T-helper 1 cell (primary cell): ENCODE measurements around the gene KCNQ4.

Source experiments
- DNase-seq, 5 donors: peaks; one replicate each; pipeline ENCODE4 v3.0.0-alpha.2; 2012 to 2020
- total RNA-seq, 4 donors: gene quantifications; one replicate each; lab custom pipeline; 2026; lab: John Stamatoyannopoulos, UW

KCNQ4 gene
- total RNA-seq = 0 to 0.77 (median 0.54) reads per million in 4 donors

DNA sequence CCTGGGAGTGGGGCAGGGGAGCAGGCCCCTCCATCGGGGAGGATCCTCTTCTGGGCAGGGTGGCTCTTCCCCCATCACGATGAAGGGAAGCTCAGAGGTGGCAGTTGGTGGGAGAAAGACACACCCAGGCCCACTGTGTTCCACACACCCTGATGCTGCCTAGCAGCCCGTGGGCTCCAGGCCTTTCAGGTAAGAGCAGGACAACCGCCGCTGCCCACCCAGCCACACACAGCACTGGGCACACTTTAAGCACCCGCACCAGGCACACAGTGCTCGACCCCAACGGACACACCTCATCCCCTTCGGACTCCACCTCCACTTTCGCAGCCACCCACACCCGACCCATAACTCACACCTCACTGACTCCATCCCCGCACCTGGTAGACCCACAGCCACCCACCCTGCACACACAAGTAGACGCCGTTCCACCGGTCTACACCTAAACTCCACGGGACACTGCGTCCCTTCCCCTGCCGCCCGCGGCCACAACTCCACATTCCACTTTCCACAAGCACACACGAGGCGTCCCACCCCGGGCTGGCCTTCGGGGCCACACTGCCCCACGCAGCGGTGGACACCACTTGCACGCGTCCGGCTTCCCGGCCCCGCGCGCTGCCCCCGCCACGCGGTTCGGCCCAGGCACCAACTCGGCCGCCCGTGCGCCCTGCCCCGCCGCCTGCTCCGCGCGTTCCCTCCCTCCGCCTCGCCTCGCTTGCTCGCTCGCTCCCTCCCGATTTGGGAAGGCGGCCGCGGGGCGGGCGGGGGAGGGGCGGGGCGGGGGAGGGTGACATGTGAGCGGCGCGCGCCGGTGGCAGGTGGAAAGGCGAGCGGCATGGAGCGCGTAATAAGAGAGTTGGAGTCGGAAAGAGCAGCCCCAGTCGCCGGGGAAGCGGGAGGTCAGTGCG lies at the start of gene KCNQ4:
TSS of gene KCNQ4 (plus strand) at position 787 of the 905 bp plus-strand sequence. CDS start 307 bp downstream, outside the sequence.
- DNase-seq = no peak

DNA sequence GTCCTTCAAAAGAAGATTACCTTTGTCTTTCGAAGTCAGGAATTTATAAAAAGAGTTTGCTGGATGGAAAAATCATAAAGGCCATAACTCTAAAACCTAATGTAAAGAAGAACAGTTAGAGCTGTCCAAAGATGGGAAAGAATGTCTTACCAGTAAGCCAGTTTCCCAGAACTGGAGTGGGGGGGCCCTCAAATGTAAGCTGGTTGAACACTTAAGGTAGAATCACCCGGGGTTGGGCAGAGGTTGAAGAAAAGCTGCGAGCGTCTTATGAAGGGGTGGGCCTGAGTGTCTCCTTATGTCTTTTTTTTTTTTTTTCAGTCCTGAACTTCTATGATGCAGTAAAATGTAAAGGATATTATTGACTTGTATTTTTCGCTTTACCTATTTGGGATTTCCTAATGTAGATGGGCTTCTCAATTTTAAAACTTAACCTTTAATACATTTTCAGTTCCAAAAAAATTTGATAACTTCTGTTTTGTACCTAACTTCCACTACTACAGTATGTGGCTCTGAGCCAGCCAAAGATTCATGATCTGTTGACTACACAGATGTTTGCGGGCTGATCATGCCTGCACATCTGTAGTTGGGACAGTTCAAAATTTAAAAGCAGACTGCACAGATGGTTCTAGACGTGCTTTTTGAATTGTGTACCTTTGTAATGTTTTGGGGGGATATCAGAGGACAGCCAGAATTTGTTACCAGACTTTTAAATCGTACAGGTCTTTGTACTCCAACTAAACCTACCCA lies 48.5 kb upstream of the KCNQ4 start:
- DNase-seq = no peak

DNA sequence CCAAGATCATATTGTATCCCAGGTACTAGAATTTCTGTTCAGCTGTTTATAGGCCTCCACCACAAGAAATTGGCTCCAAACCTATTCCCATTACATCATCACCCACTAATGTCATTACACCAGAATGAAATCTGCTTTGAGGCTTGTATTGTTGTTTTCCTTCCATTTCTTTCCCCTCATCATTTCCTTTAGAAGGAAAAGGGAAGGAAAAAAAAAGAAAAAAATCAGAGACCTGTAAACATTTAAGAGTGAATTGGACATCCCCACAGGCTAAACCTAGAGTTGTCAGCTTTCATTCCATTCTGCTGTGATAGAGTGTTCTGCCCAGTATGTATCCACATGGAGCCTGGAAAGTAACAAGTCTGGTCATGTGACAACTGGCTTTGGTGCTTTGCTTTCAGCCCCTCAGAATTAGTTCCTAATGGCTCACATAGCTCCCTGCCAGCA lies 47.5 kb upstream of the KCNQ4 start:
- DNase-seq = no peak

DNA sequence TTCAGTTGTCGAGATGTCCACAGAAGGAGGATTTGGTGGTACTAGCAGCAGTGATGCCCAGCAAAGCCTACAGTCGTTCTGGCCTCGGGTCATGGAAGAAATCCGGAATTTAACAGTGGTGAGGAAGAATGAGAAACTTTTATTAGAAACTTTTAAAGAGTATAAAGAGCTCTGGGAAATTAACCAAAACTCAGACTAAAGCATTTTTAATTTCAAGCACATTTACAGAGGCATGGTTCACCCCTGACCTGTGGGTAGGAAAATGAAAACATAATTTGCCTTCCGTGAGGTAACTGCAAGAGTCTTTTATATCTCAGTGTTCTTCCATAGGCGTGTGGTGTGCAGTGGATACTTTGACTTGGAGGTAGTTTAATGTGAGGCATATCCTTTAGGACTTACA lies 44.8 kb upstream of the KCNQ4 start:
- no peak for DNase-seq

DNA sequence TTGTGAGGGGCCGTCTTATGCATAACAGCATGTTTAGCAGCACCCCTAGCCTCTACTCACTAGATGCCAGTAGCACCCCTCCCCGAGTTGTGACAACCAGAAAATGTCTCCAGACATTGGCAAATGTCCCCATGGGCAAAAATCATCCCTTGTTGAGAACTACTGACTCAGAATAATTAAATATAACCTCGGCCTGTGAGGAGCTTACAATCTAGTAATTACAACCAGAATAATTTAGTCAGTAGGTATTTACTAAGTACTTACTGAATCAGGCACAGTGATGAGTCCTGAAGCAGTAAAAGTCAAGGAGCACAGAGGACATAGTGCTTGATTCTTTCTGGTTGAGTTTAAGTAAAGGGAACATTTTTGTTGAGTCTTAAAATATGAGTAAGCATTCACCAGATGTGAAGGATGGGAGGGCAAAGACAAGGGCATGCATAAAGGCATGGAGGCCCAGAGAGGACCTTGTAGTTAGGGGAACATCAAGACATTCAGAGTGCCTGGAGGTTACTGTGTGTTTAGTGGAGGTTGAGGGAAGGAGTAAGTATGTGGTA lies 44.1 kb upstream of the KCNQ4 start:
- DNase-seq = no peak

DNA sequence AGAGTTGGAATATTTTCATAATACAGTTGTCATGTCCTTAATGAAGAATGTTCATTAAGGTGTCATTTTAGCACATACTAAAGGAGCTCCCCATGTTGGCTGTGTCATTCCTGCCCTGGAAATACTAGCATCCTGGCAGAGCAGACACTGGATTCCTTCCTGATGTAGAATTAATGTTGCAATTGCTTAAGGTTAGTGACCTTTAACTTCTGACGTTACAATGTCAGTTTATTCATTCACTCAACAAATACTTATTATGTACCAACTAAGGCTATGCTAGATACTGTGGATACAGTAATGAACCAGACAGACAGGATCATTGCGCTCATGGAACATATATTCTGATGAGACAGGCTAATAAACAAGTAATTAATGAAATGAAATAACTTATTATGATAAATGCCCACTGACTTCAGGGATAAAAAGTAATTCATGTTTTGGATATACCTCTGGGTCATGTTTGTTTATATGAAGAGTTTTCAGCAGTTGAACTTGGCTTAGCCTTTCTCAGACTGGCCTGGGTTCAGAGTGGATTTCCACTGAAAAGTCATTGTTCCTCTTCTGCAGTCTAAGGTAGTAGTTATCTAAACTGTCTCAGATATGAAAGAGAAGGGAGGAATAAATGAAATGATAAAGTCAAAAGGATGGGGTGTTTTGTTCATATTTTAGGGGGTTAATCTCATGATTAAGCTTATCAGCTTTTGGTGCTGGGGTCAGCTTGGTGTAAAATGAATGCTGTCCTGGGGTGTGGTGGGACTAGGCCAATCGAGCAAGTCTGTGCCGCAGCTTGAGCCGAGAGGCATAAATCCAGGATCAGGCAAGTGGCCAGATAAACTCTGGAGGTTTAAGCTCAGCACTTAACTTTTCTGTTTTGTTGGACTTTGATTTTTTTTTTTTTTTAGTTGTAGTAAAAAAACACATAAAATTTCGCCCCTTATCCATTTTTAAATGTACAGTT lies 43.3 kb upstream of the KCNQ4 start:
- DNase-seq = no peak

DNA sequence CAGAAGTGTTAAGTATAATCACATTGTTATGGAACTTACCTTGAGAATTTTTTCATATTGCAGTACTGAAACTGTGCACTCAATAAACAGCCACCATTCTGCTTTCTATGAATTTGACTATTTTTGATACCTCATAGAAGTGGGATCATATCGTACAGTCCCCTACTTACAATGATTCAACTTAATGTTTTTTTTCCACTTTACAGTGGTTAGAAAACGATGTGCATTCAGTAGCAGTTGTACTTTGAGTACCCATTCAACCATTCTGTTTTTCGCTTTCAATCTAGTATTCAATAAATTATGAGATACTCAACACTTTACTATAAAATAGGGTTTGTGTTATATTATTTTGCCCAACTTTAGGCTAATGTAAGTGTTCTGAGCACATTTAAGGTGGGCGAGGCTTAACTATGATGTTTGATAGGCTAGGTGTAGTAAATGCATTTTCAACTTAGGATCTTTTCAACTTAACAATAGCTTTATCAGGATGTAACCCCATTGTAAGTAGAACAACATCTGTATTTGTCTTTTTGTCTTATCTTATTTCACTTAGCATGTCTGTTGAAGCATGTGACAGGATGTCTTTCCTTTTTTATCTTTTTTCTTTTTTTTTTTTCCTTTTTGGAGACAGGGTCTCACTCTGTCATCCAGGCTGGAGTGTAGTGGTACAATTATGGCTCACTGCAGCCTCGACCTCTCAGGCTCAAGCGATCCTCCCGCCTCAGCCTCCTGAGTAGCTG lies 42.4 kb upstream of the KCNQ4 start:
- no peak for DNase-seq

DNA sequence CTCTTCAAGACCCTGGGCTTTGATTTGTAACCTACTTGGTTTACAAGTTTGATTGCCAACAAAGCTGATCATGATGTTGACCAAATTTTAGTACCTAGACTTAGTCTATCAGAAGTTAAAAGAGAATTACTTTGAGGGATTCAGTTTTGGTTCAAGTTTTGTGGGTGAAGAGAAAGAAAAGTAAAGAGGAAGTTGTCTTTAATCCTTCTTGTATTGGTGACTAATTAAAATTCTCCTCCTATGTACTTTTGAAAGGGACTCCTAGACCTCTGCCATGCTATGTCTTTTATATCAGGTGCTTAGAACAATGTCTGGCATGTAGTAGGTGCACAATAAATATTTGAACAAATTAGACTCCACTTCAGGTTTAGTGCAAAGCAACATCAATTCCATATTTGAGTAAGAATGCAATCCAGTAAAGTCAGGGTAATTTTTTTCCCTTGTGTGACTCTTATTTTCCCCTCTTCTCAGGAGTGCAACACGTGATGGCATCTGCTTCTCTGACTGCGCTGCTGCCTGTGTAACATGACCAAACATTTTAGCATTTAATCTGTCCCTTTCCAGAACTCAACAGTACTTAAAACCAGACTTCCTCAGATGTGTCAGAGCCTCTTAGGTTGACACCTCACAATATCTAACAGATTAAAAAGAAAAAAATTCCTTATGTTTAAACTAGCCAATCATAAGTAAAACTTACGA lies 41.1 kb upstream of the KCNQ4 start:
- no peak for DNase-seq

DNA sequence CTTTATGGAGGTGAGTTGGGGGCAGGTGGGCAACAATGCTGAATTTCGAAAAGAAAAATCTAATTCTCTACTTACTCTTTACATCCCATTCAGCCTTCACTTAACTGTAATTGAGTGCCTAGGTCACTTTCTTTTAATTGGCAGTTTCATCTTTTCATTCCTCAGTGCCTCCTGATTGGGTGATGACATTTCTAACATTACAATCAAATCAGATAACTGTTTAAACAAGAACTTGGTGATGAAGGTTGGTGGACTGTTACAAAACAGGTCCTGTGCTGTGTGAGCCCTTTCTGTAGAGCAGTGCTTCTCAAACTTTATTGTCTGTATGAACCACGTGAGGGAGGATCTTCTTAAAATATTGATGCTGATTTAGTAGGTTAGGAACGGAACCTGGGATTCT lies 40.1 kb upstream of the KCNQ4 start:
- DNase-seq = no peak

DNA sequence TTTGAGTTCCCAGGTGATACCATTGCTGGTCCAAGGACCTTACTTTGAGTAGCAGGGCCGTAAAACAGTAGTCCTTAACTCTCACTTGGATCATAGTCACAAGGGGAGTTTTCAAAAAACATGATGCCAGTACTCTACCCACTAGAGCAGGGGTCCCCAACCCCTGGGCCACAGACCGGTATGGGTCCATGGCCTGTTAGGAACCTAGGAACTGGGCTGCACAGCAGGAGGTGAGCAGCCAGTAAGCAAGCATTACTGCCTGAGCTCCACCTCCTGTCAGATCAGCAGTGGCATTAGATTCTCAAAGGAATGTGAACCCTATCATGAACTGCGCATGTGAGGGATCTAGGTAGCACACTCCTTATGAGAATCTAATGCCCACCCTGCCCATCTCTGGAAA lies 39.7 kb upstream of the KCNQ4 start:
- DNase-seq = no peak

DNA sequence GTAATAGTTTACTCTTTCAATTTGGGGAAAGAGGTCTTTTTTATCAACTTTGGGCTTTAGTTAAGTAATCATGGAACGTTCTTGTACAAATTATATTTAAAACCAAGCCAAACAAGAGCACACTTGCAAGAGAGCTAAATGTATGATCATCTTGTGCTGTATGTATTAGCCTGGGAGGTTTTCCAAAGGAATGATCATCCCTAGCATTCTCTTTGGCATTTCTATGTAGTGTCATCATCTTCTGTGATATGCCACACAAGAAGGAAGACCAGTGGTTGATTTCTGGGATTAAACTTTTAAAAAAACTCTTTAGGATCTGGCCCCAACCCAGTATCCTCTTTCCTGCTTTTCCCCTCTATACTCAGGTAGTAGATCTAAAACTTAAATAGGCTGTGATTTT lies 38.4 kb upstream of the KCNQ4 start:
- no peak for DNase-seq

DNA sequence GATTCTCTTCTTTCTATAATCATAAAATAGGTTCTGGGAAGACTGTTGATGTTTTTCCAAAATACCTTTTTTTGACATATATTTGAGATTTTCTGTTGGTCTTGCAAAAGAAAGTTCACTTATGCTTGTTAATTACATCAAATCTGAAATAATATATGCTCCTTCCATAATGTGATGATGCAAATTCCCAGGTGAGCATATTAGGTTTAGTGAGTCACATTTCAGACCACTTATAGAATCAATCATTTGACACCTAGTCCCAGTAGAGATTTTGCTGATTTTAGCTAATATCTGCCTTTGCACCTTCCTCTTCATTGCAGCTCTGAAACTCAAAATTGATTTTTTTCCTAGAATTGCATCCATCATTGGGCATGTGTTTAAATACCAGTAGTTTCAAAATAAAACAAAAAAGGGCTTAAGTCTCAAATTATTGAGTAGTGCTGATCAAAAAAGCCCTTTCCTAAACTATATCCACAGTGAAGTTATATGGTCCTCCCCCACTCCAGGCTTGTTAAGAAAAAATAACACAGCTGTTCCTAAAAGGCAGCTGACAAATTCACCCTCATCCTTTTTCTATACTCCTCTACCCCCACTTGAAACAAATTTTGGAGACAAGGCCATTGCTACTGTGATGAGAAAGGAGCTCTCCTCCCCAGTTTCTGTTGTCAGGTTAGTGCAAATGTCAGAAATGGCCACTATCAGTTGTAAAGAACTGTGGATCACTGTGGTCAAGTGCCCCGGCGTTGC lies 37.1 kb upstream of the KCNQ4 start:
- DNase-seq = no peak

DNA sequence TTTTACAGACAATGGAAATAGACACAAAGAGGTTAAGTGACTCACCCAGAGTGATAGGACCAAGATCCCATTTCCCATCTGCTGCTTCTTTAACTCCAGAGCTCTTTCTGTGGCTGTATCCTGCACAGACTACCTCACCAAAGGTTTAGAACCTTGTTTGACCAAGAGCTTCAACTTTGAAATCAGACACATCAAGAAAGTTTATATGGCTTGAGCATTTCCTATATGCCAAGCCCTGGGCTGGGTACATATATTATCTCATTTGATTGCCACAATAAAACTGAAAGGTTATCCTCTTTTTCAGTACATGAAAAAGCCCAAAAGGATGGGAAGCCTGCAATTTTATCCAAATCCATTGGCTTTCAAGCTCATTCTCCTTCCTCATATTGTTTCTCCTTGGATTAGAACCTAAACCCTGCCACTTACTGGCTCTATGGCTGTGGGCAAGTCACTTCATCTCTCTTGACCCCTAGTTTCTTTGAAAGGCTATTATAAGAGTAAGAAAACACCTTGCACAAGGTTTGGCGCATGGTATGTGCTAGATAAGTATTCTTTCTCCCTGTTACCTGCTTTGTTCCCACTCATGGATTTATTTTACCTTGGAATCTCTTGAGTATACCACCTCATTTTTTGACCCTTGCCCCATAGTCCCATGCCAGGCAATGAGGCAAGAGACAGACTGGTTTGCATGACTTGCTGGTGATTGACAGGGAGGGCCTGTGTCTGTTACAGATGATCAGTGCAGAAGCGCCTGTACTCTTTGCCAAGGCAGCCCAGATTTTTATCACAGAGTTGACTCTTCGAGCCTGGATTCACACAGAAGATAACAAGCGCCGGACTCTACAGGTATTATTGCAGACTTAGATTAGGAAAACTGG lies 34.5 kb upstream of the KCNQ4 start:
- no peak for DNase-seq

DNA sequence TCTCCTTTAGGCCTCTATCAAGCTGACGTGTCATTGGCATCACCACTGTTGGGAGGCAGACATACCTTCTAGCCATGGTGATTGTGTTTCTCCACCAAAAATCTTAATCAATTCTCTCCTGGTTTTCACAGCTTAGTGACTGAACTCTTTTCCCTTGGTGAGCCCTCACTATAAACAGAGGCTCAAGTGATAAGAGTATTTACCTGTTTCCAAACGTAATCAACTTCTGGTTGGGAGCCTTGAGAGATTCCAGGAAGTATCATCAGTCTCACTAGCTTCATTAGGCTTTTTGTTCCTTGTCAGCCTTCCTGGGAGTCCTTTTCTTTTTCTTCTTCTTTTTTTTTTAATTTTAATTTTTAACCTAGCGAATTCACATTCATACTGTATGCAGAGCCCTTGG lies 33.8 kb upstream of the KCNQ4 start:
- no peak for DNase-seq

DNA sequence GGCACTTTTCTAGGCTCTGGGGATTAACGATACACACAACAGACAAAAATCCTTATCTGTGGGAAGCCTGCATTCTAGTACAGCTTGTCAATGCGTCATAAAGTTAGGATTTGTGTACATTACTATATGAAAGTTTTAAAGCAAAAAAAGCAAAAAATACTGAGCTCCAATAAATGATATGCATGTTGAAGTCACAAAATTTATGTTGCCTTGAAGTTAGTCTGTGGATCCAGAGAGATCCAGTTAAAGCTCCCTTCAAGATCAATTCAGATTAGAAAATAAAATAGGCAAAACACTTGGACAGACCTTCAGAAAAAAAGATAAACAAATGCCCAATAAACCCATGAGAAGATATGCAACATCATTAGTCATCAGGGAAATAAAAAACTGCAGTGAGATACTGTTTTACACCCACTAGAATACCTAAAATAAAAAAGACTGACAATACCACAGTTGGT lies 33.1 kb upstream of the KCNQ4 start:
- DNase-seq = no peak

DNA sequence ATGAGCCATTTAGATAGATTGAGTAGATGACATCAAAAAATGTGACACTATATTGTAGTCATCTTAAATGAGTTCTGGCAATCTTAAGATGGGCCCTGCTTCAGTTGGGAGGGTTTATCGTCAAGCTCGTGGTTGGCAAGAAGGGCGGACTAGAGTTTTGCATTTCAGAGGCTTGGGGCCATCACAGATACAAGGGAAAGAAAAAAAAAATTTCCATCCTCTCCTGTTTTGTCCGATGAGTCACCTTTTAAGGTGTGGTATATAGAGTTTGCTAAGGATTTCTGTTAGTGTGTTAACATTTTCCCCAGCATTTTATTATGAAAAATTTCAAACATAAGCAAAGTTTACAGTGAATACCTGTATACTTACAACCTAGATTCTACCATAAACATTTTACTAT lies 31.8 kb upstream of the KCNQ4 start:
- DNase-seq = no peak

DNA sequence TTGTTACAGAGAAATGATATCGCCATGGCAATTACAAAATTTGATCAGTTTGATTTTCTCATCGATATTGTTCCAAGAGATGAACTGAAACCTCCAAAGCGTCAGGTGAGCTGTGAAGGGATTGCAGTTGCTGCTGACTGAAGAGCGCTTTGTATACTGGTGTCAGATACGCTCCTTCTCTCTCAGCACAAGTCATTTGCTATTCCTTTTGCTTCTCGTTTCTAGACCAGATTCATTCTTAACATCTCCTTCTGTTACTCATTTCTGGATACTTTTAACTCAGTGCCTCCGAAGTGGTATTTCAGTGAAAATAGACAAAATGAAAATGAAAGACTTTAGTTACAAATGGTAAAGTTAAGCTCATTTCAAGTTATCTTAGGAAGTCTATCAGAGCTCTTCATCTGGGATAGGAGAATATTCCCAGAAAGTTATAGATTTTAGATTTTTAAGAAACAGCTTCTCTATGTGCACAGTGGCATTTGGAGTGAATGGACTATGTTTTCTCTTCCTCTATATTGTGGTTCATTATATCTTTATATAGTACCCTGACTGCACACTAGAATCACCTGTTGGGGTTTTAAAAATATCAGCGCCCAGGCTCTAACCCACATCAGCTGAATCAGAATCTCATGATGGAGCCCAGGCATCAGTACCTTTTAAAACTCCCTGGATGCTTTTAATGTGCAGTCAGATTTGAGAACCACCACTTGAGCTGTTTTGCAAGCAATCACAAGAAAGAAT lies 30.3 kb upstream of the KCNQ4 start:
- DNase-seq = peak in 1 of 5 donors; percentile 56

DNA sequence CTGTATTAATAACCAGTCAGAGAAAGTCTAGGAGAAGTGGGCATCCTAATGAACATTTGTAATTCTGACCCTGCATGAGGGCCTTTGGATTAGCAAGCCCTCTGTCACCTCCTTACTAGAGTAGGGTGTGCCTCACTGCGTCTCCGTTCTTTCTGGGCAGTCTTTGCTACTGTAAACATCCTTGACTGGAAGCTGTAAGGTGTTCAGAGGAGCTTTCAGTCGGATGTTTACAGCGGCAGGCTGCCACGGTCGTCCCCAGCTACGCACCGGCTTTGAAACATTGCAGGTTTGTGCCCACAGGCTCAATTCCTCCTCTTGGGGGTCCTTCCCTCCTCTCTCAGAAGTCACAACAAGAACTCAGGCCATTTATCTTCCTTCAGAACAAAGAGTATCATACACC lies 29.4 kb upstream of the KCNQ4 start:
- DNase-seq = no peak
